ENCODE data around the gene DENND5B.

Gene DENND5B

DNA sequence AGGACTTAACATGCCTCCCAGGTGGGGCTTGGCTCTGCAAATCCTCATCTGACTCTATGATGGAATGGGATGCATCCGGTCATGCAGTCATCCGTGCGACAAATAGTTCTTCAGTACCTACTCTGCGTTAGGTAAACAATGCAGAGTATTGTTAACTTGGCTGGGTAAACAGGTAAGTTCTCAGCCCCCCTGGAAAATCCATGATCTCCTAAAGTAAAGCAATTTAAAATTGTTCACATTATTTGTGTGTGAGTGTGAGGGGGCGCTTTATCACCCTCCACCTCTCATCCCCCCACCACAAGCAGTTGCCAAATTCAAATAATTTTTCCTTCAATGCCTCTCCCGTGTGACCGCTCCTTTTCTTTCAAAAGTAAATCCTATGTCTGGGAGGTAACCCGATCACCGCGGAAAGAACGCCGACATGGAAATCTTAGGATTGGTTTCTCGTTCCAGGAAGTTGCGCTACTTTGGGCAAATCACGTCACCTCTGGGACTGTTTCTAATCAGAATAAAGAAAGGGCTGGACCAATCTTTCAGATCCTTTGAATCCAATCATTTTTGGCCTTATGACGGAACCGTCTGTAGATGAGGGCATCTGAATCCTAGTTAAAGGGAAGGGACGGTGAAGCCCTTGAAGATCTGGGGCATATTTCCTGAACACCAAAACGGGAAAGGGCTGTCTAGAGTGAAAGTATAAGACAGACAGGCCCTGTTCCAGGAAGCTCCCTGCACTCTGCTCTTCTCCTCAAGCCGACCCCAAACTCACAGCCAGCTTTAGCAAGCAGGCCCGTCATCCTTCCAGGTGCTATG lies 221.0 kb downstream of the DENND5B start (continued):
- TF ChIP-seq ZNF600 (tag by site-specific recombination; IDR thresholded peaks at IDR 0.05) (no peak; the same call in 1 of the 2 replicates), TCF7L2 (IDR thresholded peaks at IDR 0.05; ENCODE audit: borderline replicate concordance, low read depth, low read length) (no peak), ZNF341 (tag by site-specific recombination; IDR thresholded peaks at IDR 0.05; ENCODE audit: low read depth) (no peak), ZNF311 (tag by site-specific recombination; IDR thresholded peaks at IDR 0.05; ENCODE audit: borderline replicate concordance) (no peak), ZNF510 (tag by site-specific recombination; IDR thresholded peaks at IDR 0.05; ENCODE audit: insufficient replicate concordance) (no peak), ZNF629 (tag by site-specific recombination; IDR thresholded peaks at IDR 0.05) (peak; percentile 96), HOXA7 (CRISPR knock-in tag; IDR thresholded peaks at IDR 0.05; ENCODE audit: borderline replicate concordance) (no peak), TRIM28 (IDR thresholded peaks at IDR 0.05; ENCODE audit: borderline replicate concordance, low read length) (0 out of 2 replicates have a peak, but pooled peaks have one; percentile 22), ZIC2 (tag by site-specific recombination; IDR thresholded peaks at IDR 0.05) (no peak), ZNF707 (tag by site-specific recombination; IDR thresholded peaks at IDR 0.05) (no peak), ZBTB17 (tag by site-specific recombination; IDR thresholded peaks at IDR 0.05) (peak; percentile 97), RBAK (tag by site-specific recombination; IDR thresholded peaks at IDR 0.05) (no peak), ZNF48 (tag by site-specific recombination; IDR thresholded peaks at IDR 0.05) (no peak), ZNF791 (tag by site-specific recombination; IDR thresholded peaks at IDR 0.05) (no peak), KLF8 (tag by site-specific recombination; IDR thresholded peaks at IDR 0.05) (no peak), ZFP37 (tag by site-specific recombination; IDR thresholded peaks at IDR 0.05) (no peak), ZBTB7A (tag by site-specific recombination; IDR thresholded peaks at IDR 0.05; ENCODE audit: low read depth) (no peak), ZFP41 (tag by site-specific recombination; IDR thresholded peaks at IDR 0.05; ENCODE audit: borderline replicate concordance) (no peak), ZNF544 (tag by site-specific recombination; IDR thresholded peaks at IDR 0.05) (no peak), ZNF274 (IDR thresholded peaks at IDR 0.05; ENCODE audit: low read length) (no peak), ZNF274 (tag by site-specific recombination; IDR thresholded peaks at IDR 0.05; ENCODE audit: borderline replicate concordance) (no peak), ZNF416 (tag by site-specific recombination; IDR thresholded peaks at IDR 0.05) (no peak), SCRT1 (tag by site-specific recombination; IDR thresholded peaks at IDR 0.05; ENCODE audit: borderline replicate concordance) (no peak)
- TF ChIP-seq, protein P1, sequence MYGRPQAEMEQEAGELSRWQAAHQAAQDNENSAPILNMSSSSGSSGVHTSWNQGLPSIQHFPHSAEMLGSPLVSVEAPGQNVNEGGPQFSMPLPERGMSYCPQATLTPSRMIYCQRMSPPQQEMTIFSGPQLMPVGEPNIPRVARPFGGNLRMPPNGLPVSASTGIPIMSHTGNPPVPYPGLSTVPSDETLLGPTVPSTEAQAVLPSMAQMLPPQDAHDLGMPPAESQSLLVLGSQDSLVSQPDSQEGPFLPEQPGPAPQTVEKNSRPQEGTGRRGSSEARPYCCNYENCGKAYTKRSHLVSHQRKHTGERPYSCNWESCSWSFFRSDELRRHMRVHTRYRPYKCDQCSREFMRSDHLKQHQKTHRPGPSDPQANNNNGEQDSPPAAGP (tag by site-specific recombination; IDR thresholded peaks at IDR 0.05), result no peak; the same call in 1 of the 2 replicates
- TF ChIP-seq, protein P2, sequence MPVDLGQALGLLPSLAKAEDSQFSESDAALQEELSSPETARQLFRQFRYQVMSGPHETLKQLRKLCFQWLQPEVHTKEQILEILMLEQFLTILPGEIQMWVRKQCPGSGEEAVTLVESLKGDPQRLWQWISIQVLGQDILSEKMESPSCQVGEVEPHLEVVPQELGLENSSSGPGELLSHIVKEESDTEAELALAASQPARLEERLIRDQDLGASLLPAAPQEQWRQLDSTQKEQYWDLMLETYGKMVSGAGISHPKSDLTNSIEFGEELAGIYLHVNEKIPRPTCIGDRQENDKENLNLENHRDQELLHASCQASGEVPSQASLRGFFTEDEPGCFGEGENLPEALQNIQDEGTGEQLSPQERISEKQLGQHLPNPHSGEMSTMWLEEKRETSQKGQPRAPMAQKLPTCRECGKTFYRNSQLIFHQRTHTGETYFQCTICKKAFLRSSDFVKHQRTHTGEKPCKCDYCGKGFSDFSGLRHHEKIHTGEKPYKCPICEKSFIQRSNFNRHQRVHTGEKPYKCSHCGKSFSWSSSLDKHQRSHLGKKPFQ (tag by site-specific recombination; IDR thresholded peaks at IDR 0.05), result no peak
- TF ChIP-seq, protein P3, sequence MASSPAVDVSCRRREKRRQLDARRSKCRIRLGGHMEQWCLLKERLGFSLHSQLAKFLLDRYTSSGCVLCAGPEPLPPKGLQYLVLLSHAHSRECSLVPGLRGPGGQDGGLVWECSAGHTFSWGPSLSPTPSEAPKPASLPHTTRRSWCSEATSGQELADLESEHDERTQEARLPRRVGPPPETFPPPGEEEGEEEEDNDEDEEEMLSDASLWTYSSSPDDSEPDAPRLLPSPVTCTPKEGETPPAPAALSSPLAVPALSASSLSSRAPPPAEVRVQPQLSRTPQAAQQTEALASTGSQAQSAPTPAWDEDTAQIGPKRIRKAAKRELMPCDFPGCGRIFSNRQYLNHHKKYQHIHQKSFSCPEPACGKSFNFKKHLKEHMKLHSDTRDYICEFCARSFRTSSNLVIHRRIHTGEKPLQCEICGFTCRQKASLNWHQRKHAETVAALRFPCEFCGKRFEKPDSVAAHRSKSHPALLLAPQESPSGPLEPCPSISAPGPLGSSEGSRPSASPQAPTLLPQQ (tag by site-specific recombination; IDR thresholded peaks at IDR 0.05), result peak; percentile 45; the same call in 1 of the 2 replicates
- TF ChIP-seq, protein P4, sequence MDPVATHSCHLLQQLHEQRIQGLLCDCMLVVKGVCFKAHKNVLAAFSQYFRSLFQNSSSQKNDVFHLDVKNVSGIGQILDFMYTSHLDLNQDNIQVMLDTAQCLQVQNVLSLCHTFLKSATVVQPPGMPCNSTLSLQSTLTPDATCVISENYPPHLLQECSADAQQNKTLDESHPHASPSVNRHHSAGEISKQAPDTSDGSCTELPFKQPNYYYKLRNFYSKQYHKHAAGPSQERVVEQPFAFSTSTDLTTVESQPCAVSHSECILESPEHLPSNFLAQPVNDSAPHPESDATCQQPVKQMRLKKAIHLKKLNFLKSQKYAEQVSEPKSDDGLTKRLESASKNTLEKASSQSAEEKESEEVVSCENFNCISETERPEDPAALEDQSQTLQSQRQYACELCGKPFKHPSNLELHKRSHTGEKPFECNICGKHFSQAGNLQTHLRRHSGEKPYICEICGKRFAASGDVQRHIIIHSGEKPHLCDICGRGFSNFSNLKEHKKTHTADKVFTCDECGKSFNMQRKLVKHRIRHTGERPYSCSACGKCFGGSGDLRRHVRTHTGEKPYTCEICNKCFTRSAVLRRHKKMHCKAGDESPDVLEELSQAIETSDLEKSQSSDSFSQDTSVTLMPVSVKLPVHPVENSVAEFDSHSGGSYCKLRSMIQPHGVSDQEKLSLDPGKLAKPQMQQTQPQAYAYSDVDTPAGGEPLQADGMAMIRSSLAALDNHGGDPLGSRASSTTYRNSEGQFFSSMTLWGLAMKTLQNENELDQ (tag by site-specific recombination; IDR thresholded peaks at IDR 0.05; ENCODE audit: low read depth), result no peak
- TF ChIP-seq, protein P5, sequence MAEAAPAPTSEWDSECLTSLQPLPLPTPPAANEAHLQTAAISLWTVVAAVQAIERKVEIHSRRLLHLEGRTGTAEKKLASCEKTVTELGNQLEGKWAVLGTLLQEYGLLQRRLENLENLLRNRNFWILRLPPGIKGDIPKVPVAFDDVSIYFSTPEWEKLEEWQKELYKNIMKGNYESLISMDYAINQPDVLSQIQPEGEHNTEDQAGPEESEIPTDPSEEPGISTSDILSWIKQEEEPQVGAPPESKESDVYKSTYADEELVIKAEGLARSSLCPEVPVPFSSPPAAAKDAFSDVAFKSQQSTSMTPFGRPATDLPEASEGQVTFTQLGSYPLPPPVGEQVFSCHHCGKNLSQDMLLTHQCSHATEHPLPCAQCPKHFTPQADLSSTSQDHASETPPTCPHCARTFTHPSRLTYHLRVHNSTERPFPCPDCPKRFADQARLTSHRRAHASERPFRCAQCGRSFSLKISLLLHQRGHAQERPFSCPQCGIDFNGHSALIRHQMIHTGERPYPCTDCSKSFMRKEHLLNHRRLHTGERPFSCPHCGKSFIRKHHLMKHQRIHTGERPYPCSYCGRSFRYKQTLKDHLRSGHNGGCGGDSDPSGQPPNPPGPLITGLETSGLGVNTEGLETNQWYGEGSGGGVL (tag by site-specific recombination; IDR thresholded peaks at IDR 0.05), result peak; percentile 68

All from HEK293 (cell line).